22Rv1 (cell line): ENCODE measurements around the gene C20orf202.

Experiments used
- ZFX ChIP-seq: fragments of 450-650 bp; IDR thresholded peaks from 2 replicates; pipeline ENCODE4 v1.6.1; 2017; ENCODE audit warnings: antibody characterized with exemption, borderline replicate concordance
- TF ChIP-seq, protein P1 (sequence below): fragments of 450-650 bp; IDR thresholded peaks from 2 replicates; pipeline ENCODE4 v1.5.1; 2017; ENCODE audit warnings: mild to moderate bottlenecking

DNA sequence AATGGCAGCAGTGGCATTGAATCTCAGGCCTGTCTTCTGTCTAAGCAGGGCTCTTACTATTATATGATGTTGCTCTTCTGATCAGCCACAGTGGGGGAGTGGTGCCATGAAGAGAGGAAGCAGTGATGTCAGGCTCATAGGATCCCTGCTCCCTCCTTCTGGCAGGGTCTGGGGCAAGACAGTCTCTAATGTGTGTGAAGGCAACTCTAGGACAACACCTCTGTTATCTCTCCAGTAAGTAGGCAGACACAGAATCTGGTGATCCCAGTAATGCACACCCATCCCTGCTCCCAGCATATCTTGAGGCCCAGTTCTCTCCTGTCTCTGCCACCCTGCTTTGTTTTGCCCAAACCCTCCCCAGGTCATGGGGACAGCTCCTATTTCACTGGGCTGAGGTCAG is 8.8 kb downstream of the C20orf202 start:
- TF ChIP-seq, protein P1, sequence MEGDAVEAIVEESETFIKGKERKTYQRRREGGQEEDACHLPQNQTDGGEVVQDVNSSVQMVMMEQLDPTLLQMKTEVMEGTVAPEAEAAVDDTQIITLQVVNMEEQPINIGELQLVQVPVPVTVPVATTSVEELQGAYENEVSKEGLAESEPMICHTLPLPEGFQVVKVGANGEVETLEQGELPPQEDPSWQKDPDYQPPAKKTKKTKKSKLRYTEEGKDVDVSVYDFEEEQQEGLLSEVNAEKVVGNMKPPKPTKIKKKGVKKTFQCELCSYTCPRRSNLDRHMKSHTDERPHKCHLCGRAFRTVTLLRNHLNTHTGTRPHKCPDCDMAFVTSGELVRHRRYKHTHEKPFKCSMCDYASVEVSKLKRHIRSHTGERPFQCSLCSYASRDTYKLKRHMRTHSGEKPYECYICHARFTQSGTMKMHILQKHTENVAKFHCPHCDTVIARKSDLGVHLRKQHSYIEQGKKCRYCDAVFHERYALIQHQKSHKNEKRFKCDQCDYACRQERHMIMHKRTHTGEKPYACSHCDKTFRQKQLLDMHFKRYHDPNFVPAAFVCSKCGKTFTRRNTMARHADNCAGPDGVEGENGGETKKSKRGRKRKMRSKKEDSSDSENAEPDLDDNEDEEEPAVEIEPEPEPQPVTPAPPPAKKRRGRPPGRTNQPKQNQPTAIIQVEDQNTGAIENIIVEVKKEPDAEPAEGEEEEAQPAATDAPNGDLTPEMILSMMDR = no peak
- TF ChIP-seq ZFX = no peak
